ENCODE data around the gene PHF23.

PHF23 gene

DNA sequence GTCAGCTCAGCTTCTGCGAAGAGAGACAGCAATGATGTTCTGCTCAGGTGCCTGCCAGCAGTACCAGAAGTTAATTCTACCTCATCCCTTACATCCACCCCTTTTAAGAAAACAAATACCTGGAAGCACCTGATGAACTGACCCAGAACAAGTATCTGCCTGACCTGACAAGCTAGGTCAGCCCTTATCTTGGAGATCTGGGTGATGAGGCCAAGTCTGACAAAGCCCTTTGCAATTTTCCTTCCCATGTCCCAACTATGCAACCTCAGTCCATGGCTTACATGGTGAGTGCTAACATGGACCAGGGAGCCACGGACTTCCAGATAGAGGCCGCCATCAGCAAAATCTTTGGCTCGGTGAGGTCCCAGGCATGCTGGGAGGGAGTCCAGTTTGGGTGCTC lies 15.9 kb downstream of the PHF23 start:
- Histone ChIP-seq H3K9ac (ENCODE audit: low read depth, low read length, poor library complexity, severe bottlenecking) (no peak overlapping the region), H3K9me3 (ENCODE audit: insufficient read depth, low read depth, low read length) (no peaks in the 10 kb centered on the region), H3K79me2 (ENCODE audit: insufficient read depth, low read length) (peaks cover 22% of the 10 kb centered on the region; the same call in 1 of the 2 replicates), H3K4me1 (ENCODE audit: insufficient read depth, low read length, poor library complexity, severe bottlenecking) (peaks cover 18% of the 10 kb centered on the region), H3K27me3 (ENCODE audit: insufficient read depth, low read length, poor library complexity, severe bottlenecking) (no peaks in the 10 kb centered on the region), H3K36me3 (ENCODE audit: insufficient read depth, low read length) (peaks cover 48% of the 10 kb centered on the region; the same call in 1 of the 2 replicates), H3K4me2 (ENCODE audit: low read depth, low read length, poor library complexity, severe bottlenecking) (no peak overlapping the region), H3F3A (ENCODE audit: low read depth) (no peaks in the 10 kb centered on the region), H4K20me1 (ENCODE audit: insufficient read depth, low read length, poor library complexity, severe bottlenecking) (peaks cover 13% of the 10 kb centered on the region), H2AFZ (ENCODE audit: low read length) (no peak overlapping the region), H3K9me2 (replicated peaks; ENCODE audit: low read depth, low read length) (no peaks in the 10 kb centered on the region), H3K4me3 (ENCODE audit: low read length, poor library complexity, severe bottlenecking) (no peak overlapping the region)
- no peak for TF ChIP-seq EZH2phosphoT487 (IDR thresholded peaks at IDR 0.05; ENCODE audit: borderline replicate concordance)
- TF ChIP-seq, protein P1, sequence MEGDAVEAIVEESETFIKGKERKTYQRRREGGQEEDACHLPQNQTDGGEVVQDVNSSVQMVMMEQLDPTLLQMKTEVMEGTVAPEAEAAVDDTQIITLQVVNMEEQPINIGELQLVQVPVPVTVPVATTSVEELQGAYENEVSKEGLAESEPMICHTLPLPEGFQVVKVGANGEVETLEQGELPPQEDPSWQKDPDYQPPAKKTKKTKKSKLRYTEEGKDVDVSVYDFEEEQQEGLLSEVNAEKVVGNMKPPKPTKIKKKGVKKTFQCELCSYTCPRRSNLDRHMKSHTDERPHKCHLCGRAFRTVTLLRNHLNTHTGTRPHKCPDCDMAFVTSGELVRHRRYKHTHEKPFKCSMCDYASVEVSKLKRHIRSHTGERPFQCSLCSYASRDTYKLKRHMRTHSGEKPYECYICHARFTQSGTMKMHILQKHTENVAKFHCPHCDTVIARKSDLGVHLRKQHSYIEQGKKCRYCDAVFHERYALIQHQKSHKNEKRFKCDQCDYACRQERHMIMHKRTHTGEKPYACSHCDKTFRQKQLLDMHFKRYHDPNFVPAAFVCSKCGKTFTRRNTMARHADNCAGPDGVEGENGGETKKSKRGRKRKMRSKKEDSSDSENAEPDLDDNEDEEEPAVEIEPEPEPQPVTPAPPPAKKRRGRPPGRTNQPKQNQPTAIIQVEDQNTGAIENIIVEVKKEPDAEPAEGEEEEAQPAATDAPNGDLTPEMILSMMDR (conservative IDR thresholded peaks at IDR 0.05; ENCODE audit: low read length), result no peak

DNA sequence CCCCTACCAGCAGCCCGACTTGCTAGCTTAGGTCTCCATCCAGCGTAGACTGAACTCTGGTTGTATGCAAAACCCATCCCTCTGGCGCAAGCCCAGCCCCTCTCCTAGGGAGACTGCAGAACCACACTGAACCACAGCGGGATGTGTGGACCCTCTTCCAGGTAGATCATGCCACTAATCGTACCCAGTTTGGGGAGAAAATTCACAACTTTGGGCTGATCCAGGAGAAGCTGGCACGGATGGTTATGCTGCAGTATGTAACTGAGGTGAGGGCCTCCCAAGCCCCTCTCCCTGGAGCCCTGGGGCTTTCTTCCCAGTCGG lies 16.3 kb downstream of the PHF23 start:
- H3K4me3 ChIP-seq (ENCODE audit: low read length, poor library complexity, severe bottlenecking), result no peak overlapping the region
- H3F3A ChIP-seq (ENCODE audit: low read depth), result no peaks in the 10 kb centered on the region
- H3K9ac ChIP-seq (ENCODE audit: low read depth, low read length, poor library complexity, severe bottlenecking), result no peak overlapping the region
- H3K4me1 ChIP-seq (ENCODE audit: insufficient read depth, low read length, poor library complexity, severe bottlenecking), result peaks cover 22% of the 10 kb centered on the region
- H4K20me1 ChIP-seq (ENCODE audit: insufficient read depth, low read length, poor library complexity, severe bottlenecking), result peaks cover 13% of the 10 kb centered on the region
- no peak overlapping the region for H3K4me2 ChIP-seq (ENCODE audit: low read depth, low read length, poor library complexity, severe bottlenecking)
- H3K36me3 ChIP-seq (ENCODE audit: insufficient read depth, low read length), result peaks cover 43% of the 10 kb centered on the region; the same call in 1 of the 2 replicates
- H3K9me3 ChIP-seq (ENCODE audit: insufficient read depth, low read depth, low read length), result no peaks in the 10 kb centered on the region
- TF ChIP-seq EZH2phosphoT487 (IDR thresholded peaks at IDR 0.05; ENCODE audit: borderline replicate concordance), result no peak
- no peak overlapping the region for H2AFZ ChIP-seq (ENCODE audit: low read length)
- H3K9me2 ChIP-seq (replicated peaks; ENCODE audit: low read depth, low read length), result no peaks in the 10 kb centered on the region
- H3K79me2 ChIP-seq (ENCODE audit: insufficient read depth, low read length), result peaks cover 17% of the 10 kb centered on the region; the same call in 1 of the 2 replicates
- no peaks in the 10 kb centered on the region for H3K27me3 ChIP-seq (ENCODE audit: insufficient read depth, low read length, poor library complexity, severe bottlenecking)

DNA sequence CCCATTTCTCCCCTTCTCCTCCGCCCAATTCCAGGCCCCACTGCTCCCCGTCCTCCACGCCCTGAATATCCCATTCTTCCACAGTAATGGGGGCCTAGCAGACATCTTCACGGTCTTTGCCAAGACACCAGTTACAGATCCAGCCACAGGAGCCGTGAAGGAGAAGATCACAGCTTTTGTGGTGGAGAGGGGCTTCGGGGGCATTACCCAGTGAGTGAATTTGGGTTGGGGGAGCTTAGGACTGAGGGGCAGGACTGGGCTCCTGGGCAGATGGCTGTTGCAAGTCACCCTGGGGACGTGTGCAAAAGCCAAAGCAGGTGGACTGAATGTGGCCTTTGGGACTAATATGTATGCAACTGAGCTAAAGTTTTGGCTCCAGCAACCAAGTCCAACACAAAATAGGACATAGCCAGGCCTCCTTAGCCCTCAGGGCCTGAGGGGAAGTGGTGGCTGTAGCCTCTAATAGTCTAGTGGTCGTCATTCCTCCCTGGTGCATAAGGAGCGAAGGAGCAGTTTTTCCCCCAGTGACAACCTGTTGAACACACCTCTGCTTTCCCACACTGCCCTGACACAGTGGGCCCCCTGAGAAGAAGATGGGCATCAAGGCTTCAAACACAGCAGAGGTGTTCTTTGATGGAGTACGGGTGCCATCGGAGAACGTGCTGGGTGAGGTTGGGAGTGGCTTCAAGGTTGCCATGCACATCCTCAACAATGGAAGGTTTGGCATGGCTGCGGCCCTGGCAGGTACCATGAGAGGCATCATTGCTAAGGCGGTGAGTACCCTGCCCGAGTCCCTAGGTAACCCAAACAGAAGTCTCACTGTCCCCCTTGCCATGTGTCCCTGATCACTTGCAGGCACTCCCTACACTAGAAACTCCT lies 16.9 kb downstream of the PHF23 start:
- H3K9me2 ChIP-seq (replicated peaks; ENCODE audit: low read depth, low read length), result no peaks in the 10 kb centered on the region
- no peak for TF ChIP-seq EZH2phosphoT487 (IDR thresholded peaks at IDR 0.05; ENCODE audit: borderline replicate concordance)
- peaks cover 13% of the 10 kb centered on the region for H4K20me1 ChIP-seq (ENCODE audit: insufficient read depth, low read length, poor library complexity, severe bottlenecking)
- peaks cover 26% of the 10 kb centered on the region for H3K4me1 ChIP-seq (ENCODE audit: insufficient read depth, low read length, poor library complexity, severe bottlenecking)
- H3K79me2 ChIP-seq (ENCODE audit: insufficient read depth, low read length), result peaks cover 15% of the 10 kb centered on the region; the same call in 1 of the 2 replicates
- no peak overlapping the region for H2AFZ ChIP-seq (ENCODE audit: low read length)
- H3K9me3 ChIP-seq (ENCODE audit: insufficient read depth, low read depth, low read length), result no peaks in the 10 kb centered on the region
- no peak overlapping the region for H3K4me2 ChIP-seq (ENCODE audit: low read depth, low read length, poor library complexity, severe bottlenecking)
- H3K4me3 ChIP-seq (ENCODE audit: low read length, poor library complexity, severe bottlenecking), result no peak overlapping the region
- H3F3A ChIP-seq (ENCODE audit: low read depth), result no peaks in the 10 kb centered on the region
- H3K36me3 ChIP-seq (ENCODE audit: insufficient read depth, low read length), result peaks cover 38% of the 10 kb centered on the region; the same call in 1 of the 2 replicates
- H3K27me3 ChIP-seq (ENCODE audit: insufficient read depth, low read length, poor library complexity, severe bottlenecking), result no peaks in the 10 kb centered on the region
- H3K9ac ChIP-seq (ENCODE audit: low read depth, low read length, poor library complexity, severe bottlenecking), result no peak overlapping the region

DNA sequence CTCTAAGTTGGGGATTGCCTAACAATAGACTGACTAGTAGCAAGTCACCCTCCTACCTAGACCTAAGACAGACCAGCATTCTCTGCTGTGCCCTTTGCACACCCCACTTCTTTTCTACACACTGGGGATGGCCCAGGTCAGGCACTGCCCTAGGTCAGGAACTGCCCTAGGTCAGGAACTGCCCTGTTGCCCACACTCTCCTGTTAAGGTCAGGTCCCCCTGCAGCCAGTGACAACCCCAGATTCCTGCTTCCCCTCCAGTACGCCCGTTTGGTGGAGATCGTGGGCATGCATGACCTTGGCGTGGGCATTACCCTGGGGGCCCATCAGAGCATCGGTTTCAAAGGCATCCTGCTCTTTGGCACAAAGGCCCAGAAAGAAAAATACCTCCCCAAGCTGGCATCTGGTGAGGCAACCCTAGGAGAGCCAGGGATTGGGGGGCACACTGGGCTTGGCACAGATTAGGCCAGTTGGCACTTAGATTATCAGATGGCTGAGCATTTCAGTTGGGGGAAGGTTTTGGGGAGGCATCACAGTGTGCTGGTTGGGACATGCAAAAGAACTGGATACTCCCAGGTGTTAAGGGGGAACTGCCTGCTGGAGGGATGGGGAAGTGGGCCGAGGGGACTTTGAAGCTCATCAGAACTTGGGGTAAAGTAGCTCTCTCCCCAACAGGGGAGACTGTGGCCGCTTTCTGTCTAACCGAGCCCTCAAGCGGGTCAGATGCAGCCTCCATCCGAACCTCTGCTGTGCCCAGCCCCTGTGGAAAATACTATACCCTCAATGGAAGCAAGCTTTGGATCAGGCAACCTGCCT lies 17.8 kb downstream of the PHF23 start:
- H3K79me2 ChIP-seq (ENCODE audit: insufficient read depth, low read length), result peaks cover 22% of the 10 kb centered on the region; the same call in 1 of the 2 replicates
- H3F3A ChIP-seq (ENCODE audit: low read depth), result no peaks in the 10 kb centered on the region
- H4K20me1 ChIP-seq (ENCODE audit: insufficient read depth, low read length, poor library complexity, severe bottlenecking), result peaks cover 13% of the 10 kb centered on the region
- H3K9me3 ChIP-seq (ENCODE audit: insufficient read depth, low read depth, low read length), result no peaks in the 10 kb centered on the region
- H3K4me3 ChIP-seq (ENCODE audit: low read length, poor library complexity, severe bottlenecking), result peak overlapping the region; percentile 86
- no peaks in the 10 kb centered on the region for H3K27me3 ChIP-seq (ENCODE audit: insufficient read depth, low read length, poor library complexity, severe bottlenecking)
- TF ChIP-seq, protein P1 (conservative IDR thresholded peaks at IDR 0.05; ENCODE audit: low read length), result no peak
- peak overlapping the region; percentile 98 for H3K4me2 ChIP-seq (ENCODE audit: low read depth, low read length, poor library complexity, severe bottlenecking)
- H2AFZ ChIP-seq (ENCODE audit: low read length), result no peak overlapping the region
- H3K4me1 ChIP-seq (ENCODE audit: insufficient read depth, low read length, poor library complexity, severe bottlenecking), result peaks cover 31% of the 10 kb centered on the region
- H3K9ac ChIP-seq (ENCODE audit: low read depth, low read length, poor library complexity, severe bottlenecking), result peak overlapping the region; percentile 85
- peaks cover 30% of the 10 kb centered on the region; the same call in 1 of the 2 replicates for H3K36me3 ChIP-seq (ENCODE audit: insufficient read depth, low read length)
- H3K9me2 ChIP-seq (replicated peaks; ENCODE audit: low read depth, low read length), result no peaks in the 10 kb centered on the region
